HEK293T (cell line): ENCODE results near the gene FZD10.

Experiments
- BHLHE40 ChIP-seq: fragments of 450-650 bp; IDR thresholded peaks from 2 replicates; pipeline ENCODE4 v1.6.1; 2016; ENCODE audit warnings: mild to moderate bottlenecking, moderate library complexity, borderline replicate concordance
- CTBP1 ChIP-seq: fragments of 450-650 bp; IDR thresholded peaks from 2 replicates; pipeline ENCODE4 v1.6.1; 2016; ENCODE audit warnings: borderline replicate concordance
- ELF4 ChIP-seq: fragments of 450-650 bp; IDR thresholded peaks from 2 replicates; pipeline ENCODE4 v1.6.1; 2017; ENCODE audit warnings: antibody characterized with exemption
- FOXK2 ChIP-seq: fragments of 450-650 bp; IDR thresholded peaks from 2 replicates; pipeline ENCODE4 v1.6.1; 2016; ENCODE audit warnings: mild to moderate bottlenecking
- FOXM1 ChIP-seq: fragments of 450-650 bp; IDR thresholded peaks from 2 replicates; pipeline ENCODE4 v1.6.1; 2017; ENCODE audit warnings: mild to moderate bottlenecking, borderline replicate concordance
- HDGF ChIP-seq: fragments of 450-650 bp; IDR thresholded peaks from 2 replicates; pipeline ENCODE4 v1.6.1; 2017; ENCODE audit warnings: antibody characterized with exemption, borderline replicate concordance
- L3MBTL2 ChIP-seq: fragments of 450-650 bp; conservative IDR thresholded peaks from 2 replicates; pipeline ENCODE4 v1.6.1; 2016; ENCODE audit warnings: mild to moderate bottlenecking
- LEF1 ChIP-seq: fragments of 450-650 bp; IDR thresholded peaks from 2 replicates; pipeline ENCODE4 v1.6.1; 2017; ENCODE audit warnings: mild to moderate bottlenecking, borderline replicate concordance
- NFRKB ChIP-seq: fragments of 450-650 bp; IDR thresholded peaks from 2 replicates; pipeline ENCODE4 v1.6.1; 2016; ENCODE audit warnings: mild to moderate bottlenecking, moderate library complexity
- SP1 ChIP-seq: fragments of 450-650 bp; IDR thresholded peaks from 2 replicates; pipeline ENCODE4 v1.6.1; 2017
- SUZ12 ChIP-seq: fragments of 450-650 bp; IDR thresholded peaks from 2 replicates; pipeline ENCODE4 v1.6.1; 2016; ENCODE audit warnings: mild to moderate bottlenecking
- TARDBP ChIP-seq: fragments of 450-650 bp; IDR thresholded peaks from 2 replicates; pipeline ENCODE4 v1.6.1; 2016
- ZNF384 ChIP-seq: fragments of 450-650 bp; IDR thresholded peaks from 2 replicates; pipeline ENCODE4 v1.6.1; 2016
- TF ChIP-seq, protein P1 (sequence below): fragments of 450-650 bp; IDR thresholded peaks from 2 replicates; pipeline ENCODE4 v1.6.1; 2016

DNA sequence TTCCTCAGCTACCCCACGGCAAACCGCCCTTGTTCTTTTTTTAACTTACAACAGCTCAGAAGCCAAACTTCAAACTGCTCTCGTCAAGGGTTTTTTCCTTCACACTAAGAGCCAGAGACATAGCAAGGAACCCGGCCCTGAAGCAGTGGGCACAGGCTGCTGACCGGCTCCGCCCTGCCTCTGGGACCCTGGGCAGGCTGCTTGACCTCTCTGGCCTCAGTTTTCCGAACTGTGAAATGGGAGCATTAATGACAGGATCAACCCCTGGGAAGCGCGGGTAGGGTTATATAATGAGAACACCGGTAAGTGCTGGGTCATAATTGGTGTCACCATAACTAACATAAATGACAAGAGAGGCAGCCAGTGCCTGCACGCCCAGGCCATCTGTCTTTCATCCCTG lies 21.2 kb upstream of the FZD10 start:
- no peak for TF ChIP-seq SP1
- TF ChIP-seq ZNF384: no peak
- no peak for TF ChIP-seq TARDBP
- no peak for TF ChIP-seq BHLHE40
- no peak for TF ChIP-seq FOXM1
- no peak for TF ChIP-seq CTBP1
- no peak for TF ChIP-seq HDGF
- no peak for TF ChIP-seq L3MBTL2
- TF ChIP-seq, protein P1, sequence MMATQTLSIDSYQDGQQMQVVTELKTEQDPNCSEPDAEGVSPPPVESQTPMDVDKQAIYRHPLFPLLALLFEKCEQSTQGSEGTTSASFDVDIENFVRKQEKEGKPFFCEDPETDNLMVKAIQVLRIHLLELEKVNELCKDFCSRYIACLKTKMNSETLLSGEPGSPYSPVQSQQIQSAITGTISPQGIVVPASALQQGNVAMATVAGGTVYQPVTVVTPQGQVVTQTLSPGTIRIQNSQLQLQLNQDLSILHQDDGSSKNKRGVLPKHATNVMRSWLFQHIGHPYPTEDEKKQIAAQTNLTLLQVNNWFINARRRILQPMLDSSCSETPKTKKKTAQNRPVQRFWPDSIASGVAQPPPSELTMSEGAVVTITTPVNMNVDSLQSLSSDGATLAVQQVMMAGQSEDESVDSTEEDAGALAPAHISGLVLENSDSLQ: no peak
- TF ChIP-seq SUZ12: no peak
- no peak for TF ChIP-seq ELF4
- no peak for TF ChIP-seq LEF1
- TF ChIP-seq FOXK2: no peak
- TF ChIP-seq NFRKB: no peak
